ENCODE results near the gene OR6K2. TPM values are rescaled to one million over a fixed set of nuclear protein-coding genes. Genes with fewer than 3 reads are reported as not detected.
"Not testable (repeated sequence)": the region's sequence is repeated elsewhere in the genome, so short reads cannot be mapped to it uniquely, and the experiment has no call there.

The OR6K2 gene
- total and polyA plus RNA-seq, 2 donors: not detected

DNA sequence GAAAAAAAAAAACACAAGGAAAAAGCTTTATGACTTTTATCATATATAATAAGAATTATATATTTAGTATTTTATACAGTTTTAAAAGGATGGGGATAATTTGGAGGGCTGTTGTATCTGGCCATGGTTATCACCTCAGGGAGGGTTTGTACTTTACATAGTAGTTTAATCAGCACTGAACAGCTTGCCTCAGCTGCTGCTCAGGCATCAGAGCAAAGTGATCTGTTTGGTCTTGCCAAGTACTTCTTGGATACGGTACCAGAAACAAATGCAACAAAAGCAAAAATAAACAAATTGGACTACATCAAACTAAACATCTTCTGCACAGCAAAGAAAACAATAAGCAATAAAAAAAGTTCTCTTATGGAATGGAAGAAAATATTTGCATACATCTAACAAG, 11.3 kb downstream of the OR6K2 start:
- H3K36me3 ChIP-seq (ENCODE audit: control insufficient read depth in 2 of 2, insufficient read depth in 2 of 2, low read length in 1 of 2): no peaks in the 10 kb centered on the region
- H3K9me3 ChIP-seq (ENCODE audit: control insufficient read depth in 2 of 2, insufficient read depth in 1 of 2, low read length in 1 of 2): no peaks in the 10 kb centered on the region
- H3K27me3 ChIP-seq (ENCODE audit: control insufficient read depth in 2 of 2, insufficient read depth in 1 of 2, low read length in 1 of 2): no peaks in the 10 kb centered on the region
- no peak overlapping the region for H3K27ac ChIP-seq (ENCODE audit: low read depth in 1 of 2, low read length in 1 of 2)
- no peak overlapping the region for H3K4me3 ChIP-seq (ENCODE audit: low read length in 2 of 2)
- 97% methylated on average over 1 of the region's 1 CpG for WGBS
- no peak for DNase-seq (ENCODE audit: low read depth in 6 of 9, low spot score in 9 of 9)
- no peaks in the 10 kb centered on the region for H3K4me1 ChIP-seq (ENCODE audit: control insufficient read depth in 2 of 2, insufficient read depth in 2 of 2, low read length in 2 of 2)

DNA sequence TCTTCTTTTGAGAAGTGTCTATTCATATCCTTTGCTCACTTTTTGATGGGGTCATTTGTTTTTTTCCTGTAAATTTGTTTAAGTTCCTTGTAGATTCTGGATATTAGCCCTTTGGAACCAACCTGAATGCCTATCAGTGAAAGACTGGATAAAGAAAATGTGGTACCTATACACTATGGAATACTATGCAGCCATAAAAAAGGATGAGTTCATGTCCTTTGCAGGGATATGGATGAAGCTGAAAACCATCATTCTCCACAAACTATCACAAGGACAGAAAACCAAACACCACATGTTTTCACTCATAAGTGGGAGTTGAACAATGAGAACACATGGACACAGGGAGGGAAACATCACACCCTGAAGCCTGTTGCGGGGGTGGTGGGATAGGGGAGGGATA, 12.1 kb downstream of the OR6K2 start:
- DNase-seq (ENCODE audit: low read depth in 6 of 9, low spot score in 9 of 9); H3K27ac ChIP-seq (ENCODE audit: low read depth in 1 of 2, low read length in 1 of 2); H3K27me3 ChIP-seq (ENCODE audit: control insufficient read depth in 2 of 2, insufficient read depth in 1 of 2, low read length in 1 of 2); H3K4me1 ChIP-seq (ENCODE audit: control insufficient read depth in 2 of 2, insufficient read depth in 2 of 2, low read length in 2 of 2); H3K36me3 ChIP-seq (ENCODE audit: control insufficient read depth in 2 of 2, insufficient read depth in 2 of 2, low read length in 1 of 2); H3K9me3 ChIP-seq (ENCODE audit: control insufficient read depth in 2 of 2, insufficient read depth in 1 of 2, low read length in 1 of 2); H3K4me3 ChIP-seq (ENCODE audit: low read length in 2 of 2): not testable (repeated sequence)
- 100% methylated on average over 1 of the region's 1 CpG for WGBS

DNA sequence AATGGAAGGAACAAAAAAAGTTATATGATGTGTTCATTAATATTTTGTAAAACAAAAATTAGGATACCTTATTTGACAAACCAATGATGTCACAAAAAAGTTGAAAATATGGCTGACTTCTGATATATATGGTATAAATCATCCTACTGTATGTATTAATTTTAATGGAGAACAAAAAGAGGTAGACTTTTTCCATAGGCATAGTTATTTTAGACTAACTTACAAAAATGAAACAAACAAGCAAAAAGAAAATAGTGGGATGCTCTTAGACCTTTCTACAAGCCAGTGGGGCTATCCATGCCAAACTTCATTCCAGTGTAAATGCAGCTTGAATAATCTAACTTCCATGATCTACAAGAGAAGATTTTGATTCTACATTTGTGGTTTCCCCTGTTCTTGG, 13.4 kb downstream of the OR6K2 start:
- no peak overlapping the region for H3K27ac ChIP-seq (ENCODE audit: low read depth in 1 of 2, low read length in 1 of 2)
- no peak for DNase-seq (ENCODE audit: low read depth in 6 of 9, low spot score in 9 of 9)

DNA sequence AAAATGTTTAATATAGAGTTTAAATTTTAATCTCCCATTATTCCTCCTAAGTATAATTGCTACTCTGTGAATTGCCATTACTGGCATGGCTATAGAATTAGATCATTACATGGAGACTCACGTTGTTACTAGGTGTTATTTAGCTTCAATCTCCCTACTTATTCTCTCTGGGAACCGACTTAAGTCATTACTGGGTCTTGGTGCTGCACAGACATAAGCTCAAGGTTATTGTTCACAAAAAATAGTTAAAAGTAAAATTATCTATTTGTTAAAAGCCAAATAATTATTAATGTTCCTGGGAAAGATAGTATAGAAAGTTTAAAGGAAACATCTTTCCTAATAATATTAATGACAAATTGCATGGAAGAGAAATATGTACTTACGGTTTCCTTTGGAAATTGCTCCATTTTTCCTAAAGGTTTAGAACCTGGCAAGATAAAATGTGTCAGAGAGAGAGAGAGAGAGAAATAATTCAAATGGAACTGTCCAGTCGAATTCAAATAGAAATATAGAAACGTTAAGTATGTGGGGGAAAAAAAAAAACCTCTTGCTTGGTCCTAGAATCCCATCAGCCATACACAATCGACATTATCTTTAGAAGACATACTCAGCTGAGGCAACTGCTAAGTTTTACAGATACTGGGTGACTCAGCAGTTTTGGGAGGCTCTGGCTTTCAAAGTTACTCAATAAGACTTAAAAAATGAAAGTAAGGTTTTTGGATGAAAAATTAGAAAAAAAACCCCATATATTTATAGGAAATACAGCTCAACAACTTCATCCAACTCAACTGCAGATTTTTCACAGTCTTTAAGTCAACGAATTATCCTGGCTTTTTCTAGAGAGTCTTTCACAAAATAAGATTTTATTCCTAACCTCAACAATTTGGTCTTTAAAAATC, 14.1 kb downstream of the OR6K2 start, which contains the start of gene SPTA1:
SPTA1 (minus strand) TSS at position 605 of the 899 bp plus-strand sequence; CDS start at position 407, 198 bp downstream.
- WGBS: 53% methylated on average over 7 of the region's 7 CpGs
- no peaks in the 10 kb centered on the region for H3K27me3 ChIP-seq (ENCODE audit: control insufficient read depth in 2 of 2, insufficient read depth in 1 of 2, low read length in 1 of 2)
- no peak within 1 kb of the TSS for H3K4me3 ChIP-seq (ENCODE audit: low read length in 2 of 2)
- no peaks in the 10 kb centered on the region for H3K9me3 ChIP-seq (ENCODE audit: control insufficient read depth in 2 of 2, insufficient read depth in 1 of 2, low read length in 1 of 2)
- H3K36me3 ChIP-seq (ENCODE audit: control insufficient read depth in 2 of 2, insufficient read depth in 2 of 2, low read length in 1 of 2): no peaks in the 10 kb centered on the region
- no peaks in the 10 kb centered on the region for H3K4me1 ChIP-seq (ENCODE audit: control insufficient read depth in 2 of 2, insufficient read depth in 2 of 2, low read length in 2 of 2)
- DNase-seq (ENCODE audit: low read depth in 6 of 9, low spot score in 9 of 9): peak in 1 of 9 donors; percentile 6
- no peak within 1 kb of the TSS for H3K27ac ChIP-seq (ENCODE audit: low read depth in 1 of 2, low read length in 1 of 2)

More for the DNA sequence above, 13.4 kb downstream of the OR6K2 start:
- Histone ChIP-seq H3K9me3 (ENCODE audit: control insufficient read depth in 2 of 2, insufficient read depth in 1 of 2, low read length in 1 of 2) (no peaks in the 10 kb centered on the region), H3K4me1 (ENCODE audit: control insufficient read depth in 2 of 2, insufficient read depth in 2 of 2, low read length in 2 of 2) (no peaks in the 10 kb centered on the region), H3K27me3 (ENCODE audit: control insufficient read depth in 2 of 2, insufficient read depth in 1 of 2, low read length in 1 of 2) (no peaks in the 10 kb centered on the region), H3K36me3 (ENCODE audit: control insufficient read depth in 2 of 2, insufficient read depth in 2 of 2, low read length in 1 of 2) (no peaks in the 10 kb centered on the region), H3K4me3 (ENCODE audit: low read length in 2 of 2) (no peak overlapping the region)

DNA sequence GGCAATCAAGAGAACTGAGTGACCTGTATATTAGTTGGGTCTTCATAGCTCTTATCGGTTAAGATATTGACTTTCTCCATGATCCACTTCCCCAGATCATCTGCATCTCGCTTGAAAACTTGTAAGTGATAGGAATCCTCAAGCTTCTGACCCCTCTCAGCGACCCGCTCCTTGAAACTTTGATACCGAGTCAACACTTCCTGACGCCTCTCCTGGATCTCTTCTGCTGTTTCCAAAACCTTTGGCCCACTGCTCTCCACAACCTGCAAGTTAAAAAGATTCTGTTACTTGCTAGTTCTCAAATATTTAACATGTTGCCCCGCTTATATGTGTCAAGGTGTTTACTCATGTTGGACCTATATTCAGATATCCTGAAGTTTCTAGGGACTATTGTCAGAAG, 15.4 kb downstream of the OR6K2 start:
- H3K36me3 ChIP-seq (ENCODE audit: control insufficient read depth in 2 of 2, insufficient read depth in 2 of 2, low read length in 1 of 2): no peaks in the 10 kb centered on the region
- no peak overlapping the region for H3K27ac ChIP-seq (ENCODE audit: low read depth in 1 of 2, low read length in 1 of 2)
- WGBS: 83% methylated on average over 7 of the region's 7 CpGs
- H3K4me3 ChIP-seq (ENCODE audit: low read length in 2 of 2): no peak overlapping the region
- H3K27me3 ChIP-seq (ENCODE audit: control insufficient read depth in 2 of 2, insufficient read depth in 1 of 2, low read length in 1 of 2): no peaks in the 10 kb centered on the region
- H3K4me1 ChIP-seq (ENCODE audit: control insufficient read depth in 2 of 2, insufficient read depth in 2 of 2, low read length in 2 of 2): no peaks in the 10 kb centered on the region
- DNase-seq (ENCODE audit: low read depth in 6 of 9, low spot score in 9 of 9): no peak
- H3K9me3 ChIP-seq (ENCODE audit: control insufficient read depth in 2 of 2, insufficient read depth in 1 of 2, low read length in 1 of 2): no peaks in the 10 kb centered on the region

DNA sequence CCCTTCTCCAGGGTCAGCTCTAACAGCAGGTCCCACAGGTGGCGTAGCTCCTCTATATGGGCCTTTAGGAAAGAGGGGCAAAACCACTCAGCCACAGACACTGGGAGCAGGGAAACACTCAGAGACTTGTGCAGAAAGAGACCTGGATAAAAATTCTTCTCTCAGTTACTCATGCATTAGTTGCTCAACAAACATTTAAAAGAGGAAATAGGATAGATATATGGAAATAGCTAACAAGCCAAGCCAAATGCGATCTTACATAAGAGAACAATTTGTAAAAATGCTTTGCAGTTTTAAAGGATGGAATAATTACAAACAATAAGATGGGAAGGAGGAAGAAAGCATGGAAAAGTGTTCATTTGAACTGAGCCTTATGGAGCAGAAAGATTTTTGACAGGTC, 18.8 kb downstream of the OR6K2 start:
- 98% methylated on average over 2 of the region's 2 CpGs for WGBS
- DNase-seq (ENCODE audit: low read depth in 6 of 9, low spot score in 9 of 9): no peak
- Histone ChIP-seq H3K27ac (ENCODE audit: low read depth in 1 of 2, low read length in 1 of 2) (no peak overlapping the region), H3K36me3 (ENCODE audit: control insufficient read depth in 2 of 2, insufficient read depth in 2 of 2, low read length in 1 of 2) (no peaks in the 10 kb centered on the region), H3K4me1 (ENCODE audit: control insufficient read depth in 2 of 2, insufficient read depth in 2 of 2, low read length in 2 of 2) (no peaks in the 10 kb centered on the region), H3K27me3 (ENCODE audit: control insufficient read depth in 2 of 2, insufficient read depth in 1 of 2, low read length in 1 of 2) (no peaks in the 10 kb centered on the region), H3K9me3 (ENCODE audit: control insufficient read depth in 2 of 2, insufficient read depth in 1 of 2, low read length in 1 of 2) (no peaks in the 10 kb centered on the region), H3K4me3 (ENCODE audit: low read length in 2 of 2) (no peak overlapping the region)

DNA sequence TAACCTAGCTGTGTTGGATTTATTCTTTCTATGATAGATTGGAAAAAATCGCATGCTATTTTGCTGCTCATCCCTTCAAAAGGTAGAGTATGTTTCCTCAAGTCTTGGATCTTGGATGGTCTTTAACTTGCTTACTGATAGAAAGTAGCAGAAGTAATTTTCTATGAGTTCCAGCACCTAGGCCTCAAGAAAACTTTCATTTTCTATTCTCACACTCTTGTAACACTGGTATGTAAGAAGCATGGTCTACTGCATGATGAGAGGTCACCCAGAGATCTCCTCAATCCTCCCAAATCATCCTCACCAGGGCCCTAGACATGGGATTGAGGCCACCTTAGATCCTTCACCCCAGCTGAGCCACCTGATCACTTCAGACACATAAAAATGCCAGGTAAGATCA, 21.2 kb downstream of the OR6K2 start:
- Histone ChIP-seq H3K4me1 (ENCODE audit: control insufficient read depth in 2 of 2, insufficient read depth in 2 of 2, low read length in 2 of 2) (peaks cover 0 to 3% of the 10 kb centered on the region in 2 donors), H3K4me3 (ENCODE audit: low read length in 2 of 2) (no peak overlapping the region), H3K9me3 (ENCODE audit: control insufficient read depth in 2 of 2, insufficient read depth in 1 of 2, low read length in 1 of 2) (no peaks in the 10 kb centered on the region), H3K27me3 (ENCODE audit: control insufficient read depth in 2 of 2, insufficient read depth in 1 of 2, low read length in 1 of 2) (no peaks in the 10 kb centered on the region), H3K36me3 (ENCODE audit: control insufficient read depth in 2 of 2, insufficient read depth in 2 of 2, low read length in 1 of 2) (no peaks in the 10 kb centered on the region), H3K27ac (ENCODE audit: low read depth in 1 of 2, low read length in 1 of 2) (no peak overlapping the region)
- no peak for DNase-seq (ENCODE audit: low read depth in 6 of 9, low spot score in 9 of 9)
- 96% methylated on average over 1 of the region's 1 CpG for WGBS

DNA sequence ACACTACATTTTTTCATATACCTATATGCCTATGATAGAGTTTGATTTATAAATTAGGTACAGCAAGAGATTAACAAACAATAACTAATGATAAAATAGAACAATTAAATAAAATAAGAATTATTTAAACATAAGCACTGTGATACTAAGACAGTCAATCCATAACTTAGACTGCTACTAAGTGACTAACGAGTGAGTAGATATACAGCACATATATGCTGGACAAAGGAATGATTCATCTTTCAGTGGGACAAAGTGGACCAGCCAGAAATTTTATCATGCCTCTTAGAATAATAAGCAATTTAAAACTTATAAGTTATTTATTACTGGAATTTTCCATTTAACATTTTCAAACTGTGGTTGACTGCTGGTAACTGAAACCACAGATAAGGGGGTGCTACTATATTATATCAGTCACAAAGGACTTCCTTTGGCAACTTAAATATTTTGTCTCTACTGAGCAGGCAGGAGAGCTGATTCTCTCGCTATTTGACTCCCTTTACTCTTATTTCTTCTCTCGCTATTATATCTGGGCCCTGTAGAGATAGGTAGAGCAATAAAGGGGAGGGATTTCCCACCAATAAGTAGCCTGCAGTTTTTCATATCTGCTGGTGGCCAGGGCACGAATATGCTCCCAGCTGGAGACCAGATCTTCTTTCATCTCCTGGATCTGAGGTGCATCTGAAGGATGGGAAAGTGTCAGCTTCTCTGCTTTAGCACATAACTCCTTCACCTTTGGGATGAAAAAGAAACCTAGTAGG, 24.7 kb downstream of the OR6K2 start:
- Histone ChIP-seq H3K36me3 (ENCODE audit: control insufficient read depth in 2 of 2, insufficient read depth in 2 of 2, low read length in 1 of 2) (no peaks in the 10 kb centered on the region), H3K27me3 (ENCODE audit: control insufficient read depth in 2 of 2, insufficient read depth in 1 of 2, low read length in 1 of 2) (no peaks in the 10 kb centered on the region), H3K27ac (ENCODE audit: low read depth in 1 of 2, low read length in 1 of 2) (no peak overlapping the region), H3K4me1 (ENCODE audit: control insufficient read depth in 2 of 2, insufficient read depth in 2 of 2, low read length in 2 of 2) (peaks cover 0 to 3% of the 10 kb centered on the region in 2 donors), H3K4me3 (ENCODE audit: low read length in 2 of 2) (no peak overlapping the region), H3K9me3 (ENCODE audit: control insufficient read depth in 2 of 2, insufficient read depth in 1 of 2, low read length in 1 of 2) (no peaks in the 10 kb centered on the region)
- 75% methylated on average over 4 of the region's 4 CpGs for WGBS
- no peak for DNase-seq (ENCODE audit: low read depth in 6 of 9, low spot score in 9 of 9)

DNA sequence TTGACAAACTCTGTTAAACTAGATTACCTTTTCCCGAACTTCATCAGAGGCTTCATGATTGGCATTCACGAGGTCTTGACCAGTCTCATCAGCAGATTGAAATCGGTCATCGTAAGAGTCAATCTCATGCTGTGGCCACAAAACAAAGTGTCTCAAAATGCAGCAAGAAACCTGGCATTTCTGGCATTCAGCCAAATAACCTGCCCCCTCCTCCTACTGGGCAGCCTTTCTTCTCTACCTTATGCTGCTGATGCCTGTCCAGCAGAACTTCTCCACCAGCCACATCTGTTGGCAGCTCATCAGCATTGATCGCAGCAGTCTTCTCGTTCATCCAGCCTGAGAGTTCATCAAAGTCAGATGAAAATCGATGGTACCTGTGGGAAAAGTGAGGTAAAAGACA, 26.1 kb downstream of the OR6K2 start:
- 98% methylated on average over 7 of the region's 7 CpGs for WGBS
- Histone ChIP-seq H3K27me3 (ENCODE audit: control insufficient read depth in 2 of 2, insufficient read depth in 1 of 2, low read length in 1 of 2) (no peaks in the 10 kb centered on the region), H3K4me1 (ENCODE audit: control insufficient read depth in 2 of 2, insufficient read depth in 2 of 2, low read length in 2 of 2) (peaks cover 0 to 3% of the 10 kb centered on the region in 2 donors), H3K36me3 (ENCODE audit: control insufficient read depth in 2 of 2, insufficient read depth in 2 of 2, low read length in 1 of 2) (no peaks in the 10 kb centered on the region), H3K4me3 (ENCODE audit: low read length in 2 of 2) (no peak overlapping the region), H3K27ac (ENCODE audit: low read depth in 1 of 2, low read length in 1 of 2) (no peak overlapping the region), H3K9me3 (ENCODE audit: control insufficient read depth in 2 of 2, insufficient read depth in 1 of 2, low read length in 1 of 2) (no peaks in the 10 kb centered on the region)
- no peak for DNase-seq (ENCODE audit: low read depth in 6 of 9, low spot score in 9 of 9)

Data from thymus (tissue), 11 donors.